Skeletal muscle tissue (tissue), 4 donors: ENCODE measurements around the gene ZNF586. TPM values are rescaled to one million over a fixed set of nuclear protein-coding genes. Genes with fewer than 3 reads are reported as not detected.
"Not testable (repeated sequence)": the region's sequence is repeated elsewhere in the genome, so short reads cannot be mapped to it uniquely, and the experiment has no call there.

Source experiments
- H3K27ac ChIP-seq: one replicate; pipeline ENCODE4 v1.7.0; 2013; ENCODE audit warnings: mild to moderate bottlenecking, low read depth, low read length, inconsistent platforms
- H3K27me3 ChIP-seq, 3 donors: one replicate each; pipeline ENCODE4 v1.7.0; 2013; ENCODE audit warnings: low read length in 3 of 3; ENCODE audit not compliant: control insufficient read depth in 3 of 3, insufficient read depth in 3 of 3
- H3K36me3 ChIP-seq, 3 donors: one replicate each; pipeline ENCODE4 v1.7.0; 2013; ENCODE audit warnings: low read length in 3 of 3; ENCODE audit not compliant: control insufficient read depth in 3 of 3, insufficient read depth in 3 of 3
- H3K4me1 ChIP-seq, 3 donors: one replicate each; pipeline ENCODE4 v1.7.0; 2013; ENCODE audit warnings: low read length in 3 of 3, mild to moderate bottlenecking in 3 of 3; ENCODE audit not compliant: control insufficient read depth in 3 of 3, insufficient read depth in 3 of 3
- H3K4me3 ChIP-seq, 3 donors: one replicate each; pipeline ENCODE4 v1.7.0; 2013; ENCODE audit warnings: low read length in 3 of 3
- H3K9ac ChIP-seq, 3 donors: one replicate each; pipeline ENCODE4 v1.7.0; 2013; ENCODE audit warnings: low read length in 3 of 3, mild to moderate bottlenecking in 3 of 3, moderate library complexity in 2 of 3, low read depth in 1 of 3
- H3K9me3 ChIP-seq, 3 donors: one replicate each; pipeline ENCODE4 v1.7.0; 2013; ENCODE audit warnings: low read length in 3 of 3; ENCODE audit not compliant: control insufficient read depth in 3 of 3
- total RNA-seq: library from RNA; depleted of rRNA; stranded (reverse); fragments of >200 nt; gene quantifications from one replicate; pipeline ENCODE4 v1.2.3, GENCODE V29; 2014
- donor health status: Osteomylitis.

The ZNF586 gene
- total RNA-seq, 1 donor from 2014 or later, result 27.1 TPM

DNA sequence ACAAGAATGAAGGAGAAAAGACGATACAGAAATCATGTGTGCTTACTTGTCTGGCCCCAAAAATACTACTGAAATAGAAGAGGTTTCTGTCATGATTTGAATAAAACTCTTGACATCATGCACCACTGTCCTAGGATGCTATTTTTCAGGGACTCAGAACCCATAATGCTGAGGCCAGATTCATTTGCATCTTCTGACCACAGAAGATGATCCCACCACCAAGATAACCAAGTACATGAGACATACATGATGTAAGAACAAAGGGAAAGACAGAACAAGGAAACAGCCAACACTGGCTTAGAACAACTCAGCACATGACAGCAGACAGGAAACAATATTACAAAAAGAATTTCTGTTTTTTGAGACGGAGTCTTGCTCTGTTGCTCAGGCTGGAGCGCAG is 42.8 kb downstream of the ZNF586 start:
- no peak overlapping the region for H3K4me3 ChIP-seq
- H3K27me3 ChIP-seq, result no peaks in the 10 kb centered on the region
- H3K9me3 ChIP-seq, result no peaks in the 10 kb centered on the region
- no peak overlapping the region for H3K27ac ChIP-seq
- H3K9ac ChIP-seq, result no peak overlapping the region
- H3K36me3 ChIP-seq, result peaks cover 5 to 28% (median 19%) of the 10 kb centered on the region in 3 donors
- peaks cover 13 to 18% (median 17%) of the 10 kb centered on the region in 3 donors for H3K4me1 ChIP-seq

DNA sequence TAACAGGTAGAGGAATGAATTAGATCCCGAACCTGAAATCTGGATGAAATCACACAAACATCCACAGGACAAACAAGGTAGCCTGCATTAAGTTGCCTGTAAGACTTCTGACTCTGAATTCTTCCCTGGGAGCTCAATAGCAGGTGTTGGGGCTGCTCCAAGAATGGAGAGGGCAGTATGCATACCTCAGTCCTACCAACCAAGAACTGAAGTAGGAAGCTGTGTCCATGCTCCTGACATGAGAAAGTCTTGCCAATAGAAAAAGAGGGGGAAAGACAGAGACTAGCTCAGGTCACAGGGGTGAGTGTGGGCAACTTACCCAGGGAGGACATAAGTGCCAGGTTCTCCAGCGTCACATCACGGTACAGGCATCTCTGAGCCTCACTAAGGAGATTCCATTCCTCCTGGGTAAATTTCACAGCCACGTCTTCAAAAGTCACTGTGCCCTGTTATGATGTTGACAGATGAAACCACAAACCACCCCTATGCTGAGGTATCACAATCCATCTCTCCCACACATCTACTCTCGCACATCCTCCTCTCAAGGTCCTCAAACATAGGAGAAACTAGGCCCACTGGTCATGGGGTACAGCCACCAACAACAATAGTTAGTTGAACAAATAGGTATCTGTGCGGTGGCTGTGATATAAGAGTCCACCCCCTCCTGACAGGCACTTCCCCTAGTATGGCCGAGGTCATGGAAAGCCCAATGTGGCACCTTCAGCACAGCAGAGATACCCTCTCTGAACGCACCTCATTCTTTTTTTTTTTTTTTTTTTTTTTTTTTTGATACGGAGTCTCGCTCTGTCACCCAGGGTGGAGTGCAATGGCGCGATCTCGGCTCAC is 43.7 kb downstream of the ZNF586 start:
- not testable (repeated sequence) for H3K9me3 ChIP-seq, H3K27ac ChIP-seq, H3K27me3 ChIP-seq, H3K9ac ChIP-seq
- Histone ChIP-seq H3K36me3 (peaks cover 2 to 20% (median 12%) of the 10 kb centered on the region in 3 donors), H3K4me3 (peak overlapping the region in 1 of 3 donors; percentile 97), H3K4me1 (peaks cover 13 to 18% (median 17%) of the 10 kb centered on the region in 3 donors)

DNA sequence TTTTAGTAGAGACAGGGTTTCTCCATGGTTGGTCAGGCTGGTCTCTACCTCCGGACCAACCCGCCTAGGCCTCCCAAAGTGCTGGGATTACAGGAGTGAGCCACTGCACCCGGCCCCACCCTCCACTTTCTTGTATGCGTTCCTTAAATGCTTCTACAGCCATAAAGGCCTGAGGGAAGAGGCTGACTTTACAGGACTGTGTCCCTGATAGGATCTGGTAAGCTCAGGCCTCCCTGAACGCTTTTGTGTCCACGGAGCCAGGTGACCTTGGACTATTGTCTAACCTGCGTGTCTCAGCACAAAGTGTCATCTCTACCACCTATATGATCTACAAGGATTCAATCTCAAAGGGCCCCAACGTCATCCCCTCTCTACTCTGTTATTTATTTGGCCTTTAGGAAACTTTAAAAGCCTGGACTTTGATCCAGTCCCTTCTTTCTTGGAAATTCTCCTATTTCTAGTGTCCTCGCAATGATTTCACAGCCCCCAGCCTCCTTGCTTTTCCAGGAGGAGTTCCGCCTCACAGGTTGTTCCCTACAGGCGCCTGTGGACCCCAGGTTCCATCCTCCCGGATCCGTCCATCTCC is 44.5 kb downstream of the ZNF586 start:
- H3K4me3 ChIP-seq, result peak overlapping the region; percentile 93 to 97 (median 93)
- H3K4me1 ChIP-seq, result peaks cover 13 to 18% (median 17%) of the 10 kb centered on the region in 3 donors
- H3K36me3 ChIP-seq, result peaks cover 2 to 16% (median 9%) of the 10 kb centered on the region in 3 donors
- peak overlapping the region; percentile 74 for H3K27ac ChIP-seq
- H3K27me3 ChIP-seq, result no peaks in the 10 kb centered on the region
- no peaks in the 10 kb centered on the region for H3K9me3 ChIP-seq
- H3K9ac ChIP-seq, result peak overlapping the region; percentile 91 to 97 (median 92)

DNA sequence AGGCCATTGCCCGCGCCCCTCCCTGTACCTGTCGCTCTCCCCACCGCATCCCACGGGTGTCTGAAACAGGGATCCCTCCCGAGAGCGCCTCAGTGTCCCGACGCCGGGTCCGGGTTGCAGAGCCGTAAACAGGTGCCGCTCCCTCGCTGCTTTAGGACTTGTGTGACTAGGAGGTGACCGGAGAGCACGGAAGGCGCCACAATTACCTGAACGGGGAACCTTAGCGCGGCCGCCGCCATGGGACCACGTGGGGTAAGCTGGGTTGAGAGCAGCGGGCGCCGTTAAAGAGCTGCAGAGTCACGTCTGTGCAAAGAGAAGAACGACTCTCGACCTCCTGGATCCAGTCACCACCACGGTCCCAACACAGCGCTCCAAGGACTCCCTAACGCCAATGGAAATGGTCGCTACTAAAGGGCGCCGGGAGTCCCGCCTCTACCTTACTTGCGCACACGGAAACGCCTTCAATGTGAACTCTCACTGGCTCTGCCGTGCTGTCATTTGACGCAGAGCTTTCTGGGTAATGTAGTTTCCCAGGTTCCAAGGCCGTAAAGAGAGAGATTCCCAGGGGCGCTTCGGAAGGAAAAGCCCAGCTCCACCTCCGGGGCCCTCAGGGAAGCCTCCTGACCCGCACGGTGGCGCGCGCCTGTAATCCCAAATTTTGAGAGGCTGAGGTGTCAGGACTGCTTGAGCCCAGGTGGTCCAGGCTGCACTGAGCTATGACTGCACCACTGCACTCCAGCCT is 45.2 kb downstream of the ZNF586 start, which contains the start of gene ZNF552:
Gene ZNF552, minus strand, starts transcription at position 409 of the 742 bp plus-strand sequence. Its CDS starts 170 bp downstream, at position 239.
- Histone ChIP-seq H3K27me3 (no peaks in the 10 kb centered on the region), H3K36me3 (peaks cover 3 to 10% (median 7%) of the 10 kb centered on the region in 3 donors), H3K9me3 (no peaks in the 10 kb centered on the region), H3K4me1 (peaks cover 14 to 18% (median 17%) of the 10 kb centered on the region in 3 donors), H3K9ac (peak within 1 kb of the TSS; percentile 91 to 97 (median 92)), H3K4me3 (peak within 1 kb of the TSS; percentile 93 to 97 (median 93)), H3K27ac (peak within 1 kb of the TSS; percentile 74)

- H3K9me3 ChIP-seq, result no peaks in the 10 kb centered on the region
- peaks cover 2 to 5% (median 5%) of the 10 kb centered on the region in 3 donors for H3K36me3 ChIP-seq
- H3K27me3 ChIP-seq, result no peaks in the 10 kb centered on the region
- H3K4me1 ChIP-seq, result peaks cover 17 to 22% (median 22%) of the 10 kb centered on the region in 3 donors
- peak overlapping the region in 2 of 3 donors; percentile 92 to 97 for H3K9ac ChIP-seq
- H3K27ac ChIP-seq, result peak overlapping the region; percentile 74
- H3K4me3 ChIP-seq, result peak overlapping the region; percentile 93 to 97 (median 93)
Observed at GRCh38 chr19:57815247-57816075, 46.0 kb downstream of the ZNF586 start.

DNA sequence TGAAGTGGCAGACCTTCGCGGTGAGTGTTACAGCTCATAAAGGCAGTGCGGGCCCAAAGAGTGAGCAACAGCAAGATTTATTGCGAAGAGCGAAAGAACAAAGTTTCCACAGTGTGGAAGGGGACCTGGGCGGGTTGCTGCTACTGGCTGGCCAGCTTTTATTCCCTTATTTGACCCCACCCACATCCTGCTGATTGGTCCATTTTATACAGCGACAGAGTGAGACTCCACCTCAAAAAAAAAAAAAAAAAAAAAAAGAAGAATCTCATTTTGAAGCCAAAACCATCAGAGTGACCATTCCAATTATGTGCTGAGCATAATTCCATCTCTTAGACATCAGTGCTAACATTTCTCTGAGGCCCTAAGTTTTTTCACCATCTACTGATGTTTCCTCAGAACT is 47.2 kb downstream of the ZNF586 start:
- Histone ChIP-seq H3K27ac (no peak overlapping the region), H3K4me1 (peaks cover 20 to 28% (median 27%) of the 10 kb centered on the region in 3 donors), H3K36me3 (peaks cover 2 to 5% (median 4%) of the 10 kb centered on the region in 3 donors)

DNA sequence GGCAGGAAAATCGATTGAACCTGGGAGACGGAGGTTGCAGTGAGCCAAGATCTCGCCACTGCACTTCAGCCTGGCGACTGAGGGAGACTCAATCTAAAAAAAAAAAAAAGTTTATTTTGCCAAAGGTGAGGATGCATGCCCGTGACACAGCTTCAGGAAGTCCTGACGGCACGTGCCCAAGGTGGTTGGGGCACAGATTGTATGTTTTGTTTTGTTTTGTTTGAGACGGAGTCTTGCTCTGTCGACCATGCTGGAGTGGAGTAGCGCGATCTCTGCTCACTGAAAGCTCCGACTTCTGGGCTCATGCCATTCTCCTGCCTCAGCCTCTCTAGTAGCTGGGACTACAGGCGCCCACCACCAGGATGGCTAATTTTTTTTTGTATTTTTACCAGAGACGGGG is 48.5 kb downstream of the ZNF586 start:
- Histone ChIP-seq H3K9ac (no peak overlapping the region), H3K4me1 (peaks cover 18 to 25% (median 23%) of the 10 kb centered on the region in 3 donors), H3K9me3 (no peaks in the 10 kb centered on the region), H3K27me3 (no peaks in the 10 kb centered on the region), H3K36me3 (peaks cover 0 to 2% (median 0%) of the 10 kb centered on the region in 3 donors), H3K27ac (no peak overlapping the region), H3K4me3 (no peak overlapping the region)

More for the DNA sequence above, 47.2 kb downstream of the ZNF586 start:
- H3K27me3 ChIP-seq, result no peaks in the 10 kb centered on the region
- H3K9ac ChIP-seq, result no peak overlapping the region
- H3K9me3 ChIP-seq, result no peaks in the 10 kb centered on the region
- H3K4me3 ChIP-seq, result no peak overlapping the region

DNA sequence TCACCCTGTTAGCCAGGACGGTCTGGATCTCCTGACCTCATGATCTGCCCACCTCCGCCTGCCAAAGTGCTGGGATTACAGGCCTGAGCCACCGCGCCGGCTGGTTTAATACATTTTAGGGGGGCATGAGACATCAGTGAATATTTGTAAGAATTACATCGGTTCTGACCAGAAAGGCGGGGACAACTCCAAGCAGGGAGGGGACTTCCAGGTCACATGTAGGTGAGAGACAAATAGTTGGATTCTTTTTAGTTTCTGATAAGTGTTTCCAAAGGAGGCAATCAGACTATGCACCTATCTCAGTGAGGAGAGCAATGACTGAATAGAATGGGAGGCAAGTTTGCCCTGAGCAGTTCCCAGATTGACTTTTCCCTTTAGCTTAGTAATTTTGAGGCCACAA is 48.9 kb downstream of the ZNF586 start:
- peaks cover 16 to 23% (median 20%) of the 10 kb centered on the region in 3 donors for H3K4me1 ChIP-seq
- no peak overlapping the region for H3K9ac ChIP-seq
- no peaks in the 10 kb centered on the region for H3K9me3 ChIP-seq
- H3K36me3 ChIP-seq, result peaks cover 0 to 2% (median 0%) of the 10 kb centered on the region in 3 donors
- H3K4me3 ChIP-seq, result no peak overlapping the region
- no peaks in the 10 kb centered on the region for H3K27me3 ChIP-seq
- no peak overlapping the region for H3K27ac ChIP-seq
